GM12873 (cell line): ENCODE data around the gene GRP.
A peak's percentile ranks its signal among the peaks of the same experiment; 100 is the strongest.

Experiments
- CTCF ChIP-seq: IDR thresholded peaks from 2 replicates; pipeline ENCODE4 v1.5.1; 2012; ENCODE audit warnings: low read depth, mild to moderate bottlenecking, moderate library complexity, low read length, control low read depth; ENCODE audit not compliant: insufficient read depth; ENCODE audit errors: missing control alignments

Gene GRP

GRCh38 chr18:59239642-59240041 lies 19.7 kb downstream of the GRP start:
- TF ChIP-seq CTCF, result no peak

DNA sequence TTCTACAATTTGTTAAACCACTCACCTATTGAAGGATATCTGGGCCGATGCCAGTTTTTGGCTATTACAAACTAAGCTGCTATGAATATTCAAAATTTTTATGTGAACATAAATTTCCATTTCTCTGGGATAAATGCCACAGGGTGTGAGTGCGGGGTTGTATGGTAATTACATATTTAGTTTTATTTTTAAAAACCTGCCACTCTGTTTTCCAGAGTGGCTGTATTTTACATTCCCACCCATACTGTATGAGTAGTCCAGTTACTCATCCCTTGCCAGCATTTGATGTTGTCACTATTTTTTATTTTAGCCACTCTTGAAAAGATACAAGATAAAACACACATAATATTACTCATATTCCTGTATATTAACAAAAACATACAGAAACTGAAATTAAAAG lies 22.9 kb downstream of the GRP start:
- no peak for TF ChIP-seq CTCF

DNA sequence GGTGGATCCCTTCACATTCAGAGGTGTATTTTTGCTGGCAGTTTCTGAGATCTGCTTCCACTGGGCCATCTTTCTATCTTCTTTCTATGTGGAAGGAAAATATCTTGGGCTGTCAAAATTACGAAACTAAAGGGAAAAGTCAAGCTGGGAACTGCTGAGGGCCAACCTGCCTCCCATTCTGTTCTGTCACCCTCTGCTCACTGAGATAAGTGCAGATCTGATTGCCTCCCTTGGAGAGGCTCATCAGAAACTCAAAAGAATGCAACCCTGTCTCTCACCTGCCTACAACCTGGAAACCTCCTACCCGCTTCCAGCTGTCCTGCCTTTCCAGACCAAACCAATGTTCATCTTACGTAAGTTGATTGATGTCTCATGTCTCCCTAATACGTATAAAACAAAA lies 26.8 kb downstream of the GRP start:
- TF ChIP-seq CTCF, result no peak

DNA sequence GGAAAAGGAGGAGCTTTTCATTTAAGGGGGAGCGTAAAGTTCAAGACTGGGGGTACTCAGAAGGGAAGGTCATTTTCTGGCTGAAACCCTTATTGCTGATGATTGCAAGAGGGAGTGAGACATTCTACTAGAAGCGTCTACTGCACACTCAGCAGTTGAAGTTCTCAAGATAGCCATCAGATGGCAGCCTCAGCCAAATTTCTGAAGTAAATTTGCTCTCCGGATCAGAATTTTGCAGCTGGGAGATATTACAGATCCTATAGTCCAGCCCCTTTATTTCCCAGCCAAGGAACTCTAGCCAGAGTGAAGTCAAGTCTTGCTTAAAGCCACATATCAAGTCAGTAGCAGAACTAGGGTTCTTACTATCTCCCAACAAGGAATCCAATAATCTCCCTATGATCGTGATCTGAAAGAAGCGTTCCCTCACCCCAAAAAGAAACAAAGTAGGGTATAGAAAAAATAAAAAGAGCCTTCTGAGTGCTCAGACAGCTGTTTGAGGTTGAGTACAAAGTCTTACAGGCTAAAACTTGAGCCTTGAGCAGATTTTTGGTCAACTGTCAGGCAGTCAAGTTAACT lies 29.3 kb downstream of the GRP start:
- peak; percentile 80 for TF ChIP-seq CTCF

DNA sequence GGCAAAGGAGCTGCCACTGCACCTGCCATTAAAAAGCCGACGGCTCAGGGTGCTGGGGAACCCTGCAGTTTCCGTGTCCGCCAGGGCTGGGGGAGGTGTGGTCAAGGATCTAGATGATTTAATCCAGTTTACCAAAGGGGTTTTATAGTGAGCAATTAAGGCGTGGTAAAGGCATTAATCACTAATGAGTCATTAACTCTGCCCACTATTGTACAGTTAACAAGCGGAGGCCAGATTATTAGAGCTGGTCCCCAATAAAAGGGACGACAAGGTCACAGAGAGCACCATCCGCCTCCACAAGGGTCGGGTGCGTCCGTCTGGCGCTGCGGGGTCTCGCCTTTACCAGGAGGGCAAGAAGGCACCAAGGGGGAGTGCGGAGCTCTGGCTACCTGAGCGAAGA lies 43.7 kb downstream of the GRP start:
- no peak for TF ChIP-seq CTCF

- no peak for TF ChIP-seq CTCF
Measured at GRCh38 chr18:59264121-59264571, 44.2 kb downstream of the GRP start.

GRCh38 chr18:59264651-59265245 lies 44.8 kb downstream of the GRP start:
- TF ChIP-seq CTCF, result no peak
